Bone marrow (tissue), 2 donors: ENCODE measurements around the gene ERP29.
A peak's percentile ranks its signal among the peaks of the same experiment; 100 is the strongest.
"Not testable (repeated sequence)": the region's sequence is repeated elsewhere in the genome, so short reads cannot be mapped to it uniquely, and the experiment has no call there.

Source experiments
- DNase-seq, 2 donors: peaks; one replicate each; lab custom pipeline; 2025; lab: John Stamatoyannopoulos, UW

The ERP29 gene

GRCh38 chr12:112001576-112001975 lies 11.7 kb upstream of the ERP29 start:
- DNase-seq = no peak

DNA sequence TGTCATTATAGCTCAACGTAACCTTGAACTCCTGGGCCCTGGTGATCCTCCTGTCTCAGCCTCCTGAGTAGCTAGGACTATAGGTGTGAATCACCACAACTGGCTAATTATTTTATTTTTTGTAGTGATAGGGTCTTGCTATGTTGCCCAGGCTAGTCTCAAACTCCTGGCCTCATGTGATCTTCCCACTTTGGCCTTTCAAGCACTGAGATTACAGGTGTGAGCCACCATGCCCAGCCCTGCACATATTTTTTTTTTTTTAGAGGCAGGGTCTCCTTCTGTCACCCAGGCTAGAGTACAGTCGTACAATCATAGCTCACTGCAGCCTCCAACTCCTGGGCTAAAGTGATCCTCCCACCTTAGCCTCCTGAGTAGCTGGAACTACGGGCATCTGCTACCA lies 9.2 kb upstream of the ERP29 start:
- no peak for DNase-seq

DNA sequence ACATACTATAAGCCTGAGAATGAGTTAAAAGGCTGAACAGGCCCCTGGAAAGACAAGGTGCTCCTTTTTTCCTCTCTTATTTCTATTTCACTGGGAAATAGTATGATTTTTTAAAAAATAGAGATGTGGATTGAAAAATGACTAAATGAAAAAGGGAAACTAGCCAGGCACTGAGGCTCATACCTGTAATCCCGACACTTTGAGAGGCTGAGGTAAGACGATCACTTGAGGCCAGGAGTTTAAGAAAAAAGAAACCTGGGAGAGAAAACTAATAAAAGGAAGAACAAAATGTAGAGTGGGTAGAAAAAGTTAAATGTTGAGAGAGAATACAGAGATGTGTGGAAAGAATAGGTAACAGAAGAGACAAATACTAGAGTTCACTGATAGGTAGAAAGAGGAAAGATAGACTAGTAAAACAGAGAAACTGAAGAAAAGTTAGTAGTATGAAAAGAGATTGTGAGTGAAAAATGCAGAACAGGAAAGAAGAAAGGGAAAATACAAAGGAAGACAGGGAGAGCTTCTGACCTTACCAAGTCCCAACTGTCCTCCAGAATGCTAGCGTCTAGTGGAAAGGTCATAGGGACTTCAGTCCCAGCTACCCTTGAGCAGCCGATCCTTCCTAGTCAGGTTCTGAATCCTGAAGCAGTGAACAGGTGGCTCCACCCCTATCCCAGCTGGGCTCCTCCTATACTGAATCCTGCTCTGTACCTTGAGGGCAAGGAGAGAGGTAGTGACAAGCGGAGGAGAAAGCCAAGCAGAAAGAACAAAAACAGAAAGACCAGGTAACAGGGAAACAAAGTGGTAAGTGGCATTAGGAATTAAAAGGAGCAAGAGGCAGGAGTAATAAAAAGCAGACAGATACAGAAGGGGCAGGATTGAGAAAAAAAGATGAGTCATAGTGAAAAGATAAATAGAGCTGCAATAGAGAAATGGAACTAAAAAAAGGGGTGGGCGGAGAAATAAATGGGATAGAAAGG lies 7.5 kb upstream of the ERP29 start:
- no peak for DNase-seq

DNA sequence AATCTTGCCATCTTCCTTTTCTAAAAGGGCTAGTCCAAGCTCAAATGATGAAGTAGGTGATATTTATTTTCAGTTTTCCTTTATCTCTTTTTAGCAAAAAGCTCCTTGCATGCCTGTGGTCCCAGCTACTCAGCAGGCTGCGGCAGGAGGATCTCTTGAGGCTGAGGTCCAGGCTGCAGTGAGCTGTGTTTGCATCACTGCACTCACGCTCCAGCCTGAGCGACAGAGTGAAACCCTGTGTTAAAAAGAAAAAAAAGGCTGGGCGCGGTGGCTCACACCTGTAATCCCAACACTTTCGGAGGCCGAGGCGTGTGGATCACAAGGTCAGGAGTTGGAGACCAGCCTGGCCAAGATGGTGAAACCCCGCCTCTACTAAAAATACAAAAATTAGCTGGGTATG lies 5.3 kb upstream of the ERP29 start:
- no peak for DNase-seq

DNA sequence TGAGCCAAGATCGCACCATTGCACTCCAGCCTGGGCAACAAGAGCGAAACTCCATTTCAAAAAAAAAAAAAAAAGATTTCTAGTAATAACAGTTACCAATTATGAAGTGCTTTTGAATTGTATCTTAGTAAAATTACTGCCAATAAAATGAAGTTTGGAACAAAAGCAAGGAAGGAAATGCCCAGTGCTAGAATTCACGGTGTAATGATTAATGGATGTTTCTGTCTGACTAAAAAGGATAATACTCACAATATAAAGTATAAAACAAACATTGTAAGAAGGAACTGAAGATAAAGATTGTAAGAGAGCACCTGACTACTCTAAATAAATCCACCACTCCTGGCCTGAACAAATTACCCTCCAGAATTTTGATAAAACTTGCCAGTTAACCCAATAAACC lies 4.3 kb upstream of the ERP29 start:
- no peak for DNase-seq

DNA sequence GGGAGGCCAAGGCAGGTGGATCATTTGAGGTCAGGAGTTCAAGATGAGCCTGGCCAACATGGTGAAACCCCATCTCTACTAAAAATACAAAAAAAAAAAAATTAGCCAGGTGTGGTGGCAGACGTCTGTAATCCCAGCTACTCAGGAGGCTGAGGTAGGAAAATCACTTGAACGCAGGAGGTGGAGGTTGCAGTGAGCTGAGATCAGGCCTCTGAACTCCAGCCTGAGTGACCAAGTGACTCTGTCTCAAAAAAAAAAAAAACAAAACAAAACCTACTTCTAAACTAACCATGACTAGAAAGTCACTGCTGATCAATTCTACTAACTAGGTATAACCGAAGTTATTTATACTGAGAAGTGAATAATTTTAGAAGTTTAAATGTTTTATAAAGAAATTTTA lies 3.6 kb upstream of the ERP29 start:
- DNase-seq = not testable (repeated sequence)

- no peak for DNase-seq
These were observed 2.5 kb upstream of the ERP29 start for GRCh38 chr12:112010415-112011344.

DNA sequence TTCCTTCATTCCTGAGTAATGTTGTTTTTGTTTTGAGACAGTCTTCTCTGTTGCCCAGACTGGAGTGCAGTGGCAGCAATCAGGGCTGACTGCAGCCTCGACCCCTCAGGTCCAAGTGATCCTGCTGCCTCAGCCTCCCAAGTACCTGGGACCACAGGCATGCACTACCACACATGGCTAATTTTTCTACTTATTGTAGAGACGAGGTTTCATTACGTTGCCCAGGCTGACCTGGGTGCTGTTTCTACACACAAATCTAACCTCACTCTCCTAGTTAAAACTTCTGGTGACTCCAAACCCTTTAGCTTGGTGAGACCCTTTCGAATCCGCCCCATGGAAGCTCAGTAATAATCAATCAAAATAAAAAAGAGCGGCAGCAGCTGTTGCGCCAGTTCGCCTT lies 1.5 kb upstream of the ERP29 start:
- DNase-seq = no peak

DNA sequence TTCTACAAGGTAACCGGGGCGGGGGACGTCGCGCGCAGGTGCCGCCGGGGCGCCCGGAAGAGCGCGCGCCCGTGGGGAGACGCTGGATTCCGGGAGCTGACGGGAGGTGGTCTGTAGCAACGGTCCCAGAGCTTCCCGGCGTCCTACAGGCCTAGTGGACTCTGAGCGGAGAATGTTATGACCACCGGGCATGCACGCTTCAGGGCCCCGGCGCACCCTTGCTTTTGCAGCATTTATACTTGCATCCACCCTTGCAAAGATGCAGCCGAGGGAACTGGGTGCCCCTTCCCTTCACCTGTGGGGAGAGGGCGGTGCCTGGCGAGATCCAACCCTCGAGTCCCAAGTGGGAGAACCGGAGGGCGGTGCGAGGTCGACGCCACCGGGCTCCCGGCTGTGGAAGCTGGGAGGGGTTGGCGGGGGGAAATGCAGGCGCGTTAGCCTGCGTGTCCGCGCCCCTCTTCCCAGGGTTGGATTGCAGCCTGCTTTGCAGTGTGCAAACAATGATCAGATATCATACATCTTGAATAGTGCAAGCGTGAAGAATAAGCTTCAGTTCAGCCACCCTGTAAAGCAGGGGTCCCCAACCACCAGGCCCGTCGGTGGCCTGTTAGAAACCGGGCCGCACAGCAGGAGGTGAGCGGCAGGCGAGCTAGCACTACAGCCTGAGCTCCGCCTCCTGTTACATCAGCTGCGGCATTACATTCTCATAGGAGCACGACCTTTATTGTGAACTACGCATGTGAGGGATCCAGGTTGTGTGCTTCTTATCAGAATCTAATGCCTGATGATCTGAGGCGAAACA lies 576 bp downstream of the ERP29 start:
- no peak for DNase-seq

DNA sequence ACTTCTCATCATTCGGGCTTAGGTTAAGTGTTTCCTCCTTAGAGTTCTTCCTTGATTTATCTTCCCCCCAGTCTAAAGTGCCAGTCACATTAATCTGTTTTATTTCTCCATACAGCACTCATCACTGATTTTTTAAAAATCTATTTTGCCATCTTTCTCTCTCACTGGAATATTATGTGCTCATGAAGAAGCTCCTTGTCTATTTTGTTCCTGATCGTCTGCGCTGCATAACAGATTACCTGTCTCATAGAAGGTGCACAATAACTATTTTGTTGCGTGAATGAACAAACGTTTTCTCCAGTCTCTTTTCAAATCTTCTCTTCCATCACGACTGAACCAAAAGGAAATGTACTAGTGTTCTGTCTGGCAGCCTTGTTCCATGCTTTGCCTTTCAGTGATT lies 2.7 kb downstream of the ERP29 start:
- DNase-seq = no peak

DNA sequence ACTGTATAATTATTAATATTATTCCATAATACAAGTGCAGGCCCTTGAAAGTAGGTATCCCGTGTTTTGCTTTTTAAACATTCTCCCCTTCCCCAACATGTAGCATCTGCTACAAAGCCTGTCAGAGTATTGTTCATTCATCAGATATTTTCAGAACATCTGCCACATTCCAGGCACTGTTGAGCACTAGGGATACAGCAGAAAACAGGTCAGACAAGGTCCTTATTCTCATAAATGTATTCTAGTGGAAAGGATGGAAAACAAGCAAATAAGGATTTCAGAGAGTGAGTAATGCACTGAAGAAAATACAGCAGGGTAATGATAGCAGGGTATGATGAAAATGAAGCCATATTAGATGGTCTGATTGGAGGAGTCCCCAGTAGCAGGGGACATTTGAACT lies 3.8 kb downstream of the ERP29 start:
- no peak for DNase-seq

DNA sequence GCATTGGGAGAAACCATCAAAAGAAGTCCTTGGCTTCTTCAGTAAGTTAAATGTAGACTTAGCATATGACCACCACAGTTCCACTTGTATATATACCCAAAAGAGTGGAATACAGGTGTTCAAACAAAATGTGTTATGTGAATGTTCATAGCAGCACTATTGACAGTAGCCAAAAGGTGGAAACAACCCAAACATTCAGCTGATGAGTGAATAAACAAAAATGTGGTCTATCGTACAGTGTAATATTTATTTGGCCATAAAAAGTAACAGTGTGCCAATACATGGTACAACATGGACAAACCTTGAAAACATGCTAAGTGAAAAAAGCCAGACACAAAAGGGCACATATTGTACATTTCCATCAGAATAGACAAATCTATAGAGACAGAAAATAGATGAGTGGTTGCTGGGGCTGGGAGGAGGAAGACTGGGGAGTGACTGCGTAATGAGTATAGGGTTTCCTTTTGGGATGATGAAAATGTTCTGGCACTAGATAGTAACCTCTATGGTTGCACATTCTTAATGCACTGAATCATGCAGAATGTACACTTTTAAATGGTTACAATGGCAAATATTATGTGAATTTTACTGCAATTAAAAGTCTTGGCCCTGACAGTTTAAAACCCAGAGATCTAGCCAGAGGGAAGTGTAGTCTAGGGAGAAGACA lies 5.5 kb downstream of the ERP29 start:
- DNase-seq = no peak

DNA sequence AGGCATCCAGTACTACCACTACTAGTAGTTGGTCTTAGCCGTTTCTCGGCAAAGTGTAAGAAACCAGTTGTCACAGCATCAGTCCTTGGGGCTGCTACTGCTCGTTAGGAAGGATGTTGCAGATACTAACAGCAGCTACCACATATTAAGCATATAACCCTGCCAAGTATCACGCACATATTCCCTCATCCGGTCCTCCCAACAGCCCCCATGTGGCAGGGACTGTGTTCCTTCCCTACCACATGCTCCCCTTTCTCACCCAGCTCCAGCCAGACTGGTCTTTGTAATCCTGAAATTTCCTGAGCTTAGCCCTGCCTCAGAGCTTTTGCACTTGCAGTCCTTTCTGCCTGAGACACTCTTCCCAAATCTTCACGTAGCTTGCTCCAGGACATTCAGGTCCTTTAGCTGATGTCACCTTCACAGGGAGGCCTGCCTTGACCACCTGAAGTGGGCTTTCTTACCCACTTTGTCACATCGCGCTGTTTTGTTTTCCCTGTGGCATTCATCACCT lies 7.8 kb downstream of the ERP29 start:
- DNase-seq = no peak

- no peak for DNase-seq
These were observed 9.2 kb downstream of the ERP29 start for GRCh38 chr12:112022241-112023016.

DNA sequence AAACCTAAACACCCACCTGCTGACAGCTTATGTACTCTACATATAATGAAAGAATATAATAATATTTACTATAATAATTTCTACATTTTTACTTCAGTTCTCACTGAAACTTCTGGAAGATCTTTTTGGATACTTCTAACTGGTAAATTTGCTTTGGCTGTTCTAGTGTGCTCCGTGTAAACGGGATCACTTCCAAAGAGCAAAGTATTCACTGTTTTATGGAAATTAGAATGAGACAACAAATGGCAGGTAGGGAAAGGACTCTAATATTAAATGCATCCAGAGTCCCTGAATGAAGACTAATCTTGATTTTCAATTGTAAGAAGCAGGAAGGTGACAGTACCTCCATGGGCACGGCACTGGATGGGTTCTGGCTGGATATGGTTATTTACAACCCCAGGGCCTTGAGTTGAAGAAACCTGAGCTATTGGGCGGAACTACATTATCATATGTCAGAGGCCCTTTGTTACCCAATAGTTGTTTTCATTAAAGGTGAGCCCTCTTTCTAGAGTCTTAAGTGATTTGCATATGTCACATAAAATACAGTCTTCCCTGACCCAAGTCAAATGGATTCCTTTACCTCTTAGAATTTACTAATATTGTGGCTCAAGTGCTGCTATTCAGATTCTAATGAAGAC lies 10.7 kb downstream of the ERP29 start:
- no peak for DNase-seq

DNA sequence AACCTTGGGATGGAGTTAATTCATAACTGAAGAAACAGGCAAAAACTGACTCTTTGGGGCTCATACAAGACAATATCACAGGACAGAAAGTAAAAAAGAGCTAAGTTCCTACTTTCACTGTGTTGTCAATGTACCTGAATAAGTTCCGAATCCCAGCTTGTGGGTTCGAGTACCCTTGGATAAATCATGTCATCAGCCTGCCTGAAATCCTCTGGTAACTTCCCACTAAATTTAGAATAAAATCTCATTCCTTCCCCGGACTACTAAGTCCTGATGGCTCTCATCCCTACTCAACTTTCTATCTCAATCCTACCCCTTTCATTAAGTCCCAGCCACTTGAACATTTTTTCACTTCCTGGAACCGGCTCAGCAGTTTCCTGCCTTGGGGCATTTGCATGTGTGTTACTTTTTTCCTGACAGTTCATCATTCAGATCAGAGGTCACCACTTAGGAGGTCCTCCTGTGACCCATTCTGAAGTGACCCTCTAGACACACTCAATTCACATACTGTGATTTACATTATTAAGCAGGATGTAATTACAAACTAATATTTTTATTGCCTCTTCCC lies 12.7 kb downstream of the ERP29 start:
- DNase-seq = no peak

GRCh38 chr12:112029301-112029700 lies 16.1 kb downstream of the ERP29 start:
- peak in 1 of 2 donors; percentile 62 for DNase-seq

GRCh38 chr12:112031472-112031871 lies 18.2 kb downstream of the ERP29 start:
- no peak for DNase-seq

- no peak for DNase-seq
These were observed 19.1 kb downstream of the ERP29 start for GRCh38 chr12:112032292-112032691.
